GM18873 (cell line): Measurements from ENCODE around the gene SIGMAR1.

Source experiments
- ATAC-seq: cut with Tn5 transposase; IDR thresholded peaks from one replicate; pipeline ENCODE4 v1.9.1; 2021; ENCODE audit warnings: mild to moderate bottlenecking, moderate library complexity, moderate number of reproducible peaks; ENCODE audit not compliant: unreplicated experiment, low FRiP score

SIGMAR1 gene

GRCh38 chr9:34637356-34638137, at the start of gene SIGMAR1:
TSS of gene SIGMAR1 (minus strand) at chr9:34637787. CDS start at chr9:34637697, 90 bp downstream.
- ATAC-seq = peak; percentile 67

GRCh38 chr9:34686732-34687131, 49.1 kb upstream of the SIGMAR1 start:
- ATAC-seq = no peak

DNA sequence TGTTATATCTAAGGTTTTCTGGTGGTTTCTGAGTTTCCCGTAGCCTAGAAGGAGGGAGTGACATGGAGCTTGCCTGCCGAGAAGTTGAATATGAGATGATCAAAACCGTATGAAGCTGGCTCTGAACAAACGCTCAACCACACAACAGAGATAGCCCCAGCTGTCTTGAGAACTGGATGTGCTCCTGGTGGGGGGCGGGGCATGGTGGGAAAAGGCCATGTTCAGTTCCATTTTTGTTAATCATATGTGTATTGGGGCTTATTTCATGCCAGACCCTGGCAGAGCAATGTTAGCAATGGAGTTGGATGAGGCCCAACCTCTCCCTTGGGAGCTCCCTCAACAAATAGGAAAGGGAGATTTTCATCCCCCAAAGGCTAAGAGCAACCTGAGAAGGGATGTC, 48.6 kb upstream of the SIGMAR1 start:
- no peak for ATAC-seq

DNA sequence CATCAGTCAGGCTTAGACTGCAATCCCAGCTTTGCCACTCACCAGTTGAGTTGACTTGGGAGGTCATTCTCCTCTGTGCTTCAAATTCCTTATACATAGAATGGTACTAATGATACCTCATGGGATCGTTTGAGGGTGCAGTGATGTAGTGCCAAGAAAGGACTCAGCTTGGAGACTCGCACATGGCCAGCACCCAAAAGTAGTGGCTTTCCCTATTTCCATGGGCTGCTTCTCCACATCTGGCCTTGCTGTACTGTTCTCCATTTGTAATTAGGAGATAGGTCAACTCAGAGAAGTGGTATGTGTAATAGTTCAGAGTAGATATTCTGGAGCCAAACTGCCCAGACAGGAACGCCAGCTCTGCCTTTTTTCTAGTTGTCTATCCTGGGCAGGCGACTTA, 48.0 kb upstream of the SIGMAR1 start:
- no peak for ATAC-seq

GRCh38 chr9:34684816-34685215, 47.2 kb upstream of the SIGMAR1 start:
- no peak for ATAC-seq

GRCh38 chr9:34684145-34684544, 46.6 kb upstream of the SIGMAR1 start:
- ATAC-seq = no peak

DNA sequence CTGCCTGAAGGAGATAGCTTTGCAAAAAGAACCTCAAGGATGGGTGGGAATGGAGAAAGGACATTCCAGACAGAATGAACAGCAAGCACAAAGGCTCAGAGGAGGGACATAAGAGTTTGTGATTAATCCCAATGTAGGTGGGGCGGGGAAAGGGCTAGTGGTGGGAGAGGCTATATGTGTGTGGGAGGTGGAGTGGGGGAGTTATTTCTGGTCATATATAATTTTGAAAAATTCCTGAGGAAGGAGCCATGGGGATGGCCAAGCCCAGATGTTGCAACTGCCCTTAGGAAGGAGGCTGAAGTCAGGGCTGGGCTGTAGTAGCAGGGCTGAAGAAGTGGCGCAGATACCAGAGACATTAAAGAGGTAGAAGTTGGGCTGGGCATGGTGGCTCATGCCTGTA, 38.3 kb upstream of the SIGMAR1 start:
- no peak for ATAC-seq

- ATAC-seq = no peak
These were observed 37.6 kb upstream of the SIGMAR1 start for GRCh38 chr9:34675048-34675714.

DNA sequence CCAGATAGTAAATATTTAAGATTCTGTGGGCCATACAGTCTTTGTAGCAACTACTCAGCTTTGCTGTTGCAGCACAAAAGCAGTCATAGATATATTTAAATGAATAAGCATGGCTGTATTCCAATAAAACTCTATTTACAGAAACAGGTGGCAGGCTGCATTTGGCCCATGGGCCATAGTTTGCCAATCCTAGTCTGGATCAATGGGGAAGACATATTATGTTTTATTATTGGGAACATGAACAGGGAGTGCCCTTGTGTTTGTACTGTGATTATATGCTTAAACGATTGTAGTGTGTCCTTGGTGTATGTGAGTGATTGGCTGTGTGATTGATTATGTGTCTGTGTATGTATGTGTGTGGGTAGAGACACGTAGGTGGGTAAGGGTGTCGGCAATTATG, 36.9 kb upstream of the SIGMAR1 start:
- ATAC-seq = no peak

DNA sequence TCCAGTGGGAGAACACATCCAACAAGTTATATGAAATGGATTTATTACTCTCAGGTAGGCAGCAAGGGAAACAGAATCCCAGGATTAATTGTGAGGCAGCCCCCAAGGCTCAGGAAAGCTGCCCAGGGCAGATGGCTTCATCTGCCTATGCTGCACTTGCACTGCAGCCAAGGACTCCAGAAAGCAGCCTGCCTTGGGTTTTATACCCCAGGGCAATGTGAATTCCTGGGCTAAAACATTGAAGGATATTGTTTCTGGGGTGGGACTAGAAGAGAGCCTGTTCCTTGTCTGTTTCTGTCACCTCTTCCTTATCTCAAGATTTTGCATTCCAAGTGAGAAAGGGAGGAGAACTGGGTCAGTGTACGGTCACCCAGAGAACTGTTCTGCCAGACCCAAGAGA, 33.7 kb upstream of the SIGMAR1 start:
- ATAC-seq = no peak

DNA sequence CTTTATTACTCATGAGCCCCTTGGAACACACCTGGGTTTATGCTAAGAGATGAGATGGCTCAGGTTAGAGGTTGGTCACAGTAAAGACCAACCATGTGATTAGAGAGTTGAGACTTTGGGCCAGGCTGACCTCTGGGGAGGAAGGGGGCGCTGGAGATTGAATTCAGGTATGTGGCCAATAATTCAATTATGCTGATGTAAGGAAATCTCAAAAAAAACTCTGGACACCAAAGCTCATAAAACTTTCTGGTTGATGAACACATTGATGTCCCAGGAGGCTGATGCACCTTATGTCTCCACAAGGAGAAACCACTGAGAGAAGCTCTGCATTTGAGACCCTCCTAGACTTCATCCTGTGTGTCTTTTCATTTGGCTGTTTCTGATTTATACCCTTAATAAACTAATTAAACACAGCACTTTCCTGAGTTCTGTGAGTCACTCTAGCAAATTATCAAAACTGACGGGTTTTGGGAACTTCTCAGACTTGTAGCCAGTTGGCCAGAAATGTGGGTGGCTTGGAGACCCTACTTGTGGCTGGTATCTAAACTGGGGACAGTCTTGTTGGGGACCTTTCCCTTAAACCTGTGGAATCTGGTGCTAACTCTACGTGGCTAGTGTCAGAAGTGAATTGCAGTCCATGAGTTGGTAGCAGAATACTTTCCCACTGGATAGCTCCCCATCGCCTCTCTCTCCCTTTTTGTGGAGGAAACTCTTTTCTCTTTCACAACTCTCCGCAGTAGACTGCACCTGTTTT, 32.4 kb upstream of the SIGMAR1 start:
- ATAC-seq = no peak

- ATAC-seq = peak; percentile 75
These were observed 28.0 kb upstream of the SIGMAR1 start for GRCh38 chr9:34665381-34666250.

GRCh38 chr9:34665067-34665380, 27.4 kb upstream of the SIGMAR1 start:
- ATAC-seq = no peak

GRCh38 chr9:34664281-34665066, 26.9 kb upstream of the SIGMAR1 start:
- no peak for ATAC-seq

- ATAC-seq = no peak
These were observed 25.7 kb upstream of the SIGMAR1 start for GRCh38 chr9:34663303-34663605.

- ATAC-seq = no peak
These were observed 25.1 kb upstream of the SIGMAR1 start, which contains the start of gene CCL27 for GRCh38 chr9:34662526-34663302. TSS of gene CCL27 (minus strand) at chr9:34662657. CDS start at chr9:34662633, 24 bp downstream.

- no peak for ATAC-seq
These were observed 22.1 kb upstream of the SIGMAR1 start for GRCh38 chr9:34659592-34660253.

DNA sequence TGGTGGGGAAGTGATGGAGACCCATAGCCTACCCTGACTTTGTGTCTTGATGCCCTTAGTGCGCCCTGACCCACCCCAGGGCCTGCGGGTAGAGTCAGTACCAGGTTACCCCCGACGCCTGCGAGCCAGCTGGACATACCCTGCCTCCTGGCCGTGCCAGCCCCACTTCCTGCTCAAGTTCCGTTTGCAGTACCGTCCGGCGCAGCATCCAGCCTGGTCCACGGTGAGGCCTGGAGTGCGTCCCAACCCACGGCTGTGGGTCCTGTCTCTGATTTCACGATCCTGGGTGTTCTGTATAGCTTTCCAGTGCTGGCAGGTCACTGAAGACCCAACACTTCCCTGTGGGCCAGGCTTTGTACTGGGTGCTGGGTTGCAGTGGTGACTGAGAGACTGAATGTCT, 20.9 kb upstream of the SIGMAR1 start:
- ATAC-seq = no peak

GRCh38 chr9:34656992-34657391, 19.4 kb upstream of the SIGMAR1 start:
- ATAC-seq = no peak
